ENCODE data around the gene OR9A2. TPM values are rescaled to one million over a fixed set of nuclear protein-coding genes. Genes with fewer than 3 reads are reported as not detected.

The OR9A2 gene
- total RNA-seq, 1 donor from 2014 or later, result not detected

DNA sequence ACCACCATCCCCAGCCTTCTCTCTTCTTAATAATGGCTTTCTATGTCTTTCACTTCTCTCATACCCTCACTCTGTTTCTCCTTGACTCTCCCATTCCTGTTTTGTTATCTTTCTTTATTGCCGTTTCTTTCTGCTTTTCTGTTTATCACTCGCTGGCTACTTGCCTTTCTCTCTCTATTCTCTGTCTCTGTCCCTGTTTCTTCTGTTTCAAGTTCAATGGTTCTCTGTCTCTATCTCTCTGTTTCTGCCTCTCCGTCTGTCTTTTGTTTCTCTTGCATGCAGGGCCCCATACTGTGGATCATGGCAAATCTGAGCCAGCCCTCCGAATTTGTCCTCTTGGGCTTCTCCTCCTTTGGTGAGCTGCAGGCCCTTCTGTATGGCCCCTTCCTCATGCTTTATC is 25.1 kb upstream of the OR9A2 start, which contains the start of gene OR6V1:
Gene OR6V1 (plus strand): TSS at position 301 of the 400 bp plus-strand sequence. CDS start 0 bp downstream, at position 301.
- H3K79me2 ChIP-seq (ENCODE audit: insufficient read depth, low read length), result no peaks in the 10 kb centered on the region
- no peak within 1 kb of the TSS for H2AFZ ChIP-seq (ENCODE audit: low read depth, low read length)
- TF ChIP-seq, protein P1, sequence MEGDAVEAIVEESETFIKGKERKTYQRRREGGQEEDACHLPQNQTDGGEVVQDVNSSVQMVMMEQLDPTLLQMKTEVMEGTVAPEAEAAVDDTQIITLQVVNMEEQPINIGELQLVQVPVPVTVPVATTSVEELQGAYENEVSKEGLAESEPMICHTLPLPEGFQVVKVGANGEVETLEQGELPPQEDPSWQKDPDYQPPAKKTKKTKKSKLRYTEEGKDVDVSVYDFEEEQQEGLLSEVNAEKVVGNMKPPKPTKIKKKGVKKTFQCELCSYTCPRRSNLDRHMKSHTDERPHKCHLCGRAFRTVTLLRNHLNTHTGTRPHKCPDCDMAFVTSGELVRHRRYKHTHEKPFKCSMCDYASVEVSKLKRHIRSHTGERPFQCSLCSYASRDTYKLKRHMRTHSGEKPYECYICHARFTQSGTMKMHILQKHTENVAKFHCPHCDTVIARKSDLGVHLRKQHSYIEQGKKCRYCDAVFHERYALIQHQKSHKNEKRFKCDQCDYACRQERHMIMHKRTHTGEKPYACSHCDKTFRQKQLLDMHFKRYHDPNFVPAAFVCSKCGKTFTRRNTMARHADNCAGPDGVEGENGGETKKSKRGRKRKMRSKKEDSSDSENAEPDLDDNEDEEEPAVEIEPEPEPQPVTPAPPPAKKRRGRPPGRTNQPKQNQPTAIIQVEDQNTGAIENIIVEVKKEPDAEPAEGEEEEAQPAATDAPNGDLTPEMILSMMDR (IDR thresholded peaks at IDR 0.05; ENCODE audit: insufficient read depth, low read depth, low read length), result no peak
- no peak for TF ChIP-seq EZH2 (IDR thresholded peaks at IDR 0.05; ENCODE audit: insufficient read depth, low read length)
- H3K9ac ChIP-seq (ENCODE audit: low read length), result no peak within 1 kb of the TSS
- H4K20me1 ChIP-seq (ENCODE audit: insufficient read depth, low read length), result no peaks in the 10 kb centered on the region
- H3K4me3 ChIP-seq (ENCODE audit: insufficient read depth, low read depth, low read length), result no peak within 1 kb of the TSS
- DNase-seq (ENCODE audit: low read depth), result no peak
- no peaks in the 10 kb centered on the region for H3K36me3 ChIP-seq (ENCODE audit: insufficient read depth, low read length)
- no peak within 1 kb of the TSS for H3K27ac ChIP-seq (ENCODE audit: low read depth, low read length)
- no peaks in the 10 kb centered on the region for H3K9me3 ChIP-seq (ENCODE audit: insufficient read depth, low read depth, low read length)
- Mint-ChIP-seq H3K4me1 (ENCODE audit: low read depth, unreplicated experiment) (no peaks in the 10 kb centered on the region), H3K9me3 (ENCODE audit: unreplicated experiment) (no peaks in the 10 kb centered on the region), H3K4me3 (ENCODE audit: unreplicated experiment) (peak within 1 kb of the TSS; percentile 12), H3K36me3 (ENCODE audit: low read depth, unreplicated experiment) (no peaks in the 10 kb centered on the region), H3K27me3 (ENCODE audit: low read depth, unreplicated experiment) (peaks cover 13% of the 10 kb centered on the region), H3K27ac (ENCODE audit: unreplicated experiment) (no peak within 1 kb of the TSS)
- H3K4me1 ChIP-seq (ENCODE audit: insufficient read depth, low read length), result no peaks in the 10 kb centered on the region
- H3K4me2 ChIP-seq (ENCODE audit: low read length), result no peak within 1 kb of the TSS
- no peak for FAIRE-seq
- H3K27me3 ChIP-seq (ENCODE audit: insufficient read depth, low read length), result peaks cover 2% of the 10 kb centered on the region

DNA sequence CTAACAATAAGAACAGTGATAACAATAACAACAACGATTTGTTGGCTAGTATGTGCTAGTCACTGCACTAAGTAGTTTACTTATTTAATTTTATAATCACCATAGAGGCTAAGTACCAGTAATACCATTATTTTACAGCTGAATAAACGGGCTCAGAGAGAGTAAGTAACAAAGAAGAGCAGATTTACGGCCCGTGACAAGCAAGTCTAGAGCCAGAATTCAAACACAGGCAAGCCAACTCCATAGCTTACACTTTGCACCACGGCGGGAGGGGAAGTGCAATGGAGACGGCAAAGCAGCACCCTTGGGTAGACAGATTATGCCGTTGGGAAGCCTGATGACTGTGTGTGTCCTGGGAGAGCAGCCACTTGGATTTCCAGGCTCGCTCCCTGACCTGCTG is 24.0 kb upstream of the OR9A2 start:
- H3K4me3 Mint-ChIP-seq (ENCODE audit: unreplicated experiment), result no peak overlapping the region
- FAIRE-seq, result no peak

DNA sequence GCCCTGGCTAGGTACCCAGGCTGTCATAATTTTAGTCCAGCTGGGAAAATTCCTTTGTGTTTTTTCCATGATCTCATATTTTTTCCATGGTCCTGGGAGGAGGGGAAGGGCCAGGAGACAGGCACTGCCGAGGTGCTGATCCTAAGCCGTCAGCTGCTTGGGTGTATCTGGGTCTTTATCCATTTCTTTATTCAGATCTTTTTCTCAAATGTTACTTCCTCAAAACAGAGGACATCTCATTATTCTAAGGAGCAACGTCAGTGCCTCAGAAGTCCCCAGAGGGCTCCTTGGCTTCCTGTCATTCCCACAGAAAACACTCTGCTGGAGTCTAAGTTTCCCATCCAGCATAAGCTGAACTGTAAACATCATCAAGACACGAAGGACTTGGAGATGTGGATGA is 22.4 kb upstream of the OR9A2 start:
- TF ChIP-seq, protein P1 (IDR thresholded peaks at IDR 0.05; ENCODE audit: insufficient read depth, low read depth, low read length), result no peak
- TF ChIP-seq EZH2 (IDR thresholded peaks at IDR 0.05; ENCODE audit: insufficient read depth, low read length), result no peak
- Histone ChIP-seq H3K4me1 (ENCODE audit: insufficient read depth, low read length) (no peaks in the 10 kb centered on the region), H3K27ac (ENCODE audit: low read depth, low read length) (no peak overlapping the region), H3K27me3 (ENCODE audit: insufficient read depth, low read length) (no peaks in the 10 kb centered on the region), H3K79me2 (ENCODE audit: insufficient read depth, low read length) (no peaks in the 10 kb centered on the region), H3K9me3 (ENCODE audit: insufficient read depth, low read depth, low read length) (no peaks in the 10 kb centered on the region), H3K4me3 (ENCODE audit: insufficient read depth, low read depth, low read length) (no peak overlapping the region), H3K9ac (ENCODE audit: low read length) (no peak overlapping the region), H2AFZ (ENCODE audit: low read depth, low read length) (no peak overlapping the region), H3K4me2 (ENCODE audit: low read length) (no peak overlapping the region), H4K20me1 (ENCODE audit: insufficient read depth, low read length) (no peaks in the 10 kb centered on the region), H3K36me3 (ENCODE audit: insufficient read depth, low read length) (no peaks in the 10 kb centered on the region)
- H3K27me3 Mint-ChIP-seq (ENCODE audit: low read depth, unreplicated experiment), result peaks cover 13% of the 10 kb centered on the region
- no peaks in the 10 kb centered on the region for H3K9me3 Mint-ChIP-seq (ENCODE audit: unreplicated experiment)
- H3K36me3 Mint-ChIP-seq (ENCODE audit: low read depth, unreplicated experiment), result no peaks in the 10 kb centered on the region
- no peak for FAIRE-seq
- no peak overlapping the region for H3K4me3 Mint-ChIP-seq (ENCODE audit: unreplicated experiment)
- no peak overlapping the region for H3K27ac Mint-ChIP-seq (ENCODE audit: unreplicated experiment)
- H3K4me1 Mint-ChIP-seq (ENCODE audit: low read depth, unreplicated experiment), result no peaks in the 10 kb centered on the region
- DNase-seq (ENCODE audit: low read depth), result no peak

More for the DNA sequence above, 24.0 kb upstream of the OR9A2 start:
- no peaks in the 10 kb centered on the region for H3K9me3 Mint-ChIP-seq (ENCODE audit: unreplicated experiment)
- no peak for TF ChIP-seq EZH2 (IDR thresholded peaks at IDR 0.05; ENCODE audit: insufficient read depth, low read length)
- TF ChIP-seq, protein P1 (IDR thresholded peaks at IDR 0.05; ENCODE audit: insufficient read depth, low read depth, low read length), result no peak
- Histone ChIP-seq H3K9me3 (ENCODE audit: insufficient read depth, low read depth, low read length) (no peaks in the 10 kb centered on the region), H2AFZ (ENCODE audit: low read depth, low read length) (no peak overlapping the region), H3K4me2 (ENCODE audit: low read length) (no peak overlapping the region), H3K4me1 (ENCODE audit: insufficient read depth, low read length) (no peaks in the 10 kb centered on the region), H4K20me1 (ENCODE audit: insufficient read depth, low read length) (no peaks in the 10 kb centered on the region), H3K9ac (ENCODE audit: low read length) (no peak overlapping the region), H3K27ac (ENCODE audit: low read depth, low read length) (no peak overlapping the region), H3K36me3 (ENCODE audit: insufficient read depth, low read length) (no peaks in the 10 kb centered on the region), H3K27me3 (ENCODE audit: insufficient read depth, low read length) (no peaks in the 10 kb centered on the region), H3K79me2 (ENCODE audit: insufficient read depth, low read length) (no peaks in the 10 kb centered on the region), H3K4me3 (ENCODE audit: insufficient read depth, low read depth, low read length) (no peak overlapping the region)
- no peaks in the 10 kb centered on the region for H3K4me1 Mint-ChIP-seq (ENCODE audit: low read depth, unreplicated experiment)
- no peaks in the 10 kb centered on the region for H3K36me3 Mint-ChIP-seq (ENCODE audit: low read depth, unreplicated experiment)
- DNase-seq (ENCODE audit: low read depth), result no peak
- no peak overlapping the region for H3K27ac Mint-ChIP-seq (ENCODE audit: unreplicated experiment)
- H3K27me3 Mint-ChIP-seq (ENCODE audit: low read depth, unreplicated experiment), result peaks cover 13% of the 10 kb centered on the region
